Activated T-helper 2 cell treated with anti-CD3 and anti-CD28 coated beads, Interferon-gamma antibody, Interleukin-2, Interleukin-4, amounts not matched to agents 10 μg/mL and 5 μg/mL and 100 μg/mL, durations not matched to agents 14 hours and 24 hours and 36 hours (primary cell): Measurements from ENCODE around the gene ZNF549. TPM values are rescaled to one million over a fixed set of nuclear protein-coding genes. Genes with fewer than 3 reads are reported as not detected.
A peak's percentile ranks its signal among the peaks of the same experiment; 100 is the strongest.
"Not testable (repeated sequence)": the region's sequence is repeated elsewhere in the genome, so short reads cannot be mapped to it uniquely, and the experiment has no call there.

ENCODE experiments used
- DNase-seq: peaks from one replicate; pipeline ENCODE4 v3.0.0; 2021; ENCODE audit warnings: low spot score
- H3K27ac Mint-ChIP-seq: one replicate; pipeline ENCODE4 v1.8.0; 2021; ENCODE audit warnings: mixed read lengths
- H3K27me3 Mint-ChIP-seq: one replicate; pipeline ENCODE4 v1.8.0; 2021; ENCODE audit warnings: low read depth, mixed read lengths
- H3K36me3 Mint-ChIP-seq: one replicate; pipeline ENCODE4 v1.8.0; 2021; ENCODE audit warnings: low read depth, mixed read lengths
- H3K4me1 Mint-ChIP-seq: one replicate; pipeline ENCODE4 v1.8.0; 2021; ENCODE audit warnings: low read depth, mixed read lengths
- H3K4me3 Mint-ChIP-seq: one replicate; pipeline ENCODE4 v1.8.0; 2021; ENCODE audit warnings: low read depth, mild to moderate bottlenecking, moderate library complexity, mixed read lengths
- H3K9me3 Mint-ChIP-seq: one replicate; pipeline ENCODE4 v1.8.0; 2021; ENCODE audit warnings: mixed read lengths
- intact Hi-C: fragments of 100-400 bp; cut with micrococcal nuclease; formaldehyde crosslinking; loops from one replicate; pipeline ENCODE4 v1.15.1; 2023
- total RNA-seq: library from RNA; stranded (reverse); gene quantifications from 2 replicates; pipeline ENCODE4 v1.2.3, GENCODE V29; 2022

ZNF549 gene
- 3.5 and 4.1 TPM in 2 replicates for total RNA-seq

- peaks cover 74% of the 10 kb centered on the region for H3K9me3 Mint-ChIP-seq
- H3K4me3 Mint-ChIP-seq = peak within 1 kb of the TSS; percentile 97
- peaks cover 15% of the 10 kb centered on the region for H3K4me1 Mint-ChIP-seq
- intact Hi-C loops = loop anchor here (1.0 to 5.0 kb wide), 5 partner anchors 32 to 138 kb away; partner anchors contain the start of genes ZNF17, ZNF419, ZNF548 and ZNF550
- H3K36me3 Mint-ChIP-seq = peaks cover 42% of the 10 kb centered on the region
- DNase-seq = peak; percentile 84
- no peaks in the 10 kb centered on the region for H3K27me3 Mint-ChIP-seq
- peak within 1 kb of the TSS; percentile 78 for H3K27ac Mint-ChIP-seq
These were observed at the start of gene ZNF549 for GRCh38 chr19:57527136-57527881. Gene ZNF549 (plus strand): TSS chr19:57527356. CDS start chr19:57527574, 218 bp downstream.

DNA sequence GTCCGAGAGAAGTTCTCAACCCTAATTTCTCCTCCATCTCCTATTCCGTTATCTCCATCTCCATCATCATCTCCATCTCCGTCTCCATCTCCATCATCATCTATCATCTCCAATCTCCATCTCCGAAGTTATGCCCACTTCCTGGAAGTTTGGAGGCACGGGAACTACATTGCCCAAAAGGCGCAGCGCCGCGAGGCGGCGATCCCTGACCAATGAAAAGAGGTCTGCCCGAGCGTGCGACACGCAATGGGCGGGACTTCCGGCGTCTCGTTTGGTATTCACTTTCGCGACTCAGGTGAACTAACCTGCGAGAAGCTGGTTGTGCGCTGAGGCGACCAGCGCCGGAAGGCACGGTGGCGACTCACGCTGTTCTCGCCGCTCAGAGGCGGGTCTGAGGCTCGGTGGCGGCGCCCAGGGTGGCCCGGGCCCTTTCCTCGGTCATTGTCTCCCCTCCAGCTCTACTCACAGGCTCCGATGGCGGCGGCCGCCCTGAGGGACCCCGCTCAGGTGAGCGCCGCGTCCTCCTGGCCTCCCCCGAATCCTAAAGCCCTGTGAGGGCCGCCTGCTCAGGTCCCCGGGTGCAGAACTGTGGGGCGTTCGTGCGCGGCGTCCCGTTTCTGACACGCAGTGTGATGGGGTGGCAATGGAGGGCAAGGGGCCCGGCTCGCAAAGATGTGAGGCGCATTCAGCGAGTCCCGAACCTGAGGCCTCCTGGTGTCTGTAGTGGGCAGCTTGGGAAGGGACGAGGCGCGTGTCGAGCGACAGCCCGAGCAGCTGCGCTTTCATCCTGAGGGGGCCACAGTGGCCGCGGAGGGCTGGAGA is 39.5 kb upstream of the ZNF549 start, which contains the start of gene ZNF419:
Gene ZNF419 (plus strand): TSS at position 274 of the 822 bp plus-strand sequence. CDS start 201 bp downstream, at position 475.
- peaks cover 43% of the 10 kb centered on the region for H3K36me3 Mint-ChIP-seq
- not testable (repeated sequence) for H3K27me3 Mint-ChIP-seq, H3K27ac Mint-ChIP-seq, H3K4me1 Mint-ChIP-seq
- intact Hi-C loops = loop anchor here (1.0 to 5.0 kb wide), 3 partner anchors 12 to 90 kb away; partner anchors contain the start of genes ZNF416, ZNF549 and ZNF773
- peak; percentile 85 for DNase-seq
- peak within 1 kb of the TSS; percentile 78 for H3K4me3 Mint-ChIP-seq
- peaks cover 37% of the 10 kb centered on the region for H3K9me3 Mint-ChIP-seq

DNA sequence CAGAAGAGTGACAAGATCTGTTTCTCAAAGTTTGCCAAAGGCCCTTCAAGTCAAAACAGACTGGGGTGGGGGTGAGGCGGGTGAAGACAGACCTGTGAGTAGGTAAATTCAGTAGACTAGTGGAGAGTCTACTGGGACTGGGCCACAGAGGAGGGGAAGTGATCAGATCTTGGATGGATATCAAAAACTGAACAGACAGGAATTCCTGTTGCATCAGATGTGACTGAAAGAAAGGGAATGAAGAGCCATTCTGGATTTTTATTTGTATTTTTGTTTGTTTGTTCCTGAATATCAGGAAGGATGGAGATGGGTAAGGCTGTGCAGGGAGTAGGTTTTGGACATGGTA is 38.9 kb upstream of the ZNF549 start:
- Mint-ChIP-seq H3K4me3 (peak overlapping the region; percentile 78), H3K36me3 (peaks cover 49% of the 10 kb centered on the region), H3K9me3 (peaks cover 43% of the 10 kb centered on the region)
- intact Hi-C loops = loop anchor here (5.0 kb wide), 2 partner anchors 39 to 89 kb away; partner anchors contain the start of genes ZNF416 and ZNF549
- DNase-seq, H3K27ac Mint-ChIP-seq, H3K4me1 Mint-ChIP-seq, H3K27me3 Mint-ChIP-seq: not testable (repeated sequence)

DNA sequence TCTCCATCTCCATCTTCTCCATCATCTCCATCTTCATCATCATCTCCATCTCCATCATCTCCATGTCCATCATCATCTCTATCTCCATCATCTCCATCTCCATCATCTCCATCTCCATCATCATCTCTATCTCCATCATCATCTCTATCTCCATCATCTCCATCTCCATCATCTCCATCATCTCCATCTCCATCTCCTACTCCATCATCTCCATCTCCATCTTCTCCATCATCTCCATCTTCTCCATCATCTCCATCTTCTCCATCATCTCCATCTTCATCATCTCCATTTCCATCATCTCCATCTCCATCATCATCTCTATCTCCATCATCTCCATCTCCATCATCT is 27.9 kb upstream of the ZNF549 start:
- peak overlapping the region; percentile 47 for H3K27ac Mint-ChIP-seq
- not testable (repeated sequence) for DNase-seq, H3K27me3 Mint-ChIP-seq
- intact Hi-C loops = loop anchor here (1.0 kb wide), 1 partner anchor 12 kb away; the partner anchor contains the start of gene ZNF419
- H3K4me3 Mint-ChIP-seq = peak overlapping the region; percentile 76
- H3K9me3 Mint-ChIP-seq = peaks cover 61% of the 10 kb centered on the region
- H3K36me3 Mint-ChIP-seq = peaks cover 53% of the 10 kb centered on the region
- H3K4me1 Mint-ChIP-seq = peaks cover 16% of the 10 kb centered on the region

DNA sequence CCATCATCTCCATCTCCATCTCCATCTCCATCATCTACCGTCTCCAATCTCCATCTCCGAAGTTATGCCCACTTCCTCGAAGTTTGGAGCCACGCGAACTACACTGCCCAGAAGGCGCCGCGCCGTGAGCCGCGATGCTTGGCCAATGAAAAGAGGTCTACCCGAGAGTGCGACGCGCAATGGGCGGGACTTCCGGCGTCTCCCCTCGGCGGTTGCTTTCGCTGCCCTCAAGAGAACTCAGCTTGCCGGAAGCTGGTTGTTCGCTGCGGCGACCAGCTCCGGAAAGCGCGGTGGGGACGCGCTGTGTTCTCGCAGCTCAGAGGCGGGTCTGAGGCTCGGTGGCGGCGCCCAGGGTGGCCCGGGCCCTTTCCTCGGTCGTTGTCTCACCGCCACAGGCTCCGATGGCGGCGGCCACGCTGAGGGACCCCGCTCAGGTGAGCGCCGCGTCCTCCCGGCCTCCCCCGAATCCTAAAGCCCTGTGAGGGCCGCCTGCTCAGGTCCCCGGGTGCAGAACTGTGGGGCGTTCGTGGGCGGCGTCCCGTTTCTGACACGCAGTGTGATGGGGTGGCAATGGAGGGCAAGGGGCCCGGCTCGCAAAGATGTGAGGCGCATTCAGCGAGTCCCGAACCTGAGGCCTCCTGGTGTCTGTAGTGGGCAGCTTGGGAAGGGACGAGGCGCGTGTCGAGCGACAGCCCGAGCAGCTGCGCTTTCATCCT is 27.3 kb upstream of the ZNF549 start, which contains the start of gene ZNF773:
Gene ZNF773 (plus strand): TSS at position 259 of the 716 bp plus-strand sequence. CDS start 143 bp downstream, at position 402.
- Mint-ChIP-seq H3K27ac (peak within 1 kb of the TSS; percentile 47), H3K4me3 (peak within 1 kb of the TSS; percentile 76), H3K36me3 (peaks cover 53% of the 10 kb centered on the region), H3K4me1 (peaks cover 16% of the 10 kb centered on the region), H3K9me3 (peaks cover 60% of the 10 kb centered on the region)
- H3K27me3 Mint-ChIP-seq = not testable (repeated sequence)
- intact Hi-C loops = loop anchor here (1.0 kb wide), 1 partner anchor 13 kb away; the partner anchor contains the start of gene ZNF419
- DNase-seq = peak; percentile 93

- H3K36me3 Mint-ChIP-seq = peaks cover 56% of the 10 kb centered on the region
- H3K27me3 Mint-ChIP-seq, intact Hi-C loops, DNase-seq: not testable (repeated sequence)
- H3K27ac Mint-ChIP-seq = peak overlapping the region; percentile 8
- peaks cover 16% of the 10 kb centered on the region for H3K4me1 Mint-ChIP-seq
- H3K9me3 Mint-ChIP-seq = peaks cover 60% of the 10 kb centered on the region
- H3K4me3 Mint-ChIP-seq = peak overlapping the region; percentile 76
These were observed 26.8 kb upstream of the ZNF549 start for GRCh38 chr19:57500400-57500799.

- Mint-ChIP-seq H3K27ac (no peak overlapping the region), H3K27me3 (no peaks in the 10 kb centered on the region), H3K4me3 (no peak overlapping the region), H3K9me3 (peaks cover 71% of the 10 kb centered on the region), H3K4me1 (peaks cover 2% of the 10 kb centered on the region), H3K36me3 (peaks cover 78% of the 10 kb centered on the region)
- intact Hi-C loops = no loop called here
- DNase-seq = no peak
These were observed 21.0 kb upstream of the ZNF549 start for GRCh38 chr19:57506163-57506562.

- H3K9me3 Mint-ChIP-seq = peaks cover 70% of the 10 kb centered on the region
- intact Hi-C loops = no loop called here
- no peak for DNase-seq
- H3K36me3 Mint-ChIP-seq = peaks cover 60% of the 10 kb centered on the region
- no peaks in the 10 kb centered on the region for H3K4me1 Mint-ChIP-seq
- no peaks in the 10 kb centered on the region for H3K27me3 Mint-ChIP-seq
- H3K4me3 Mint-ChIP-seq = no peak overlapping the region
- H3K27ac Mint-ChIP-seq = no peak overlapping the region
These were observed 15.7 kb upstream of the ZNF549 start for GRCh38 chr19:57511484-57511883.

- DNase-seq = no peak
These were observed 14.3 kb upstream of the ZNF549 start for GRCh38 chr19:57512845-57513244.

GRCh38 chr19:57515255-57515654 is 11.9 kb upstream of the ZNF549 start:
- DNase-seq = no peak
- H3K9me3 Mint-ChIP-seq = peaks cover 61% of the 10 kb centered on the region
- intact Hi-C loops = no loop called here
- H3K4me1 Mint-ChIP-seq = no peaks in the 10 kb centered on the region
- H3K27me3 Mint-ChIP-seq = no peaks in the 10 kb centered on the region
- no peak overlapping the region for H3K27ac Mint-ChIP-seq
- H3K36me3 Mint-ChIP-seq = peaks cover 38% of the 10 kb centered on the region
- no peak overlapping the region for H3K4me3 Mint-ChIP-seq

More at GRCh38 chr19:57512845-57513244, 14.3 kb upstream of the ZNF549 start:
- intact Hi-C loops = no loop called here
- H3K27me3 Mint-ChIP-seq = no peaks in the 10 kb centered on the region
- H3K4me1 Mint-ChIP-seq = no peaks in the 10 kb centered on the region
- peaks cover 69% of the 10 kb centered on the region for H3K9me3 Mint-ChIP-seq
- peaks cover 49% of the 10 kb centered on the region for H3K36me3 Mint-ChIP-seq
- no peak overlapping the region for H3K4me3 Mint-ChIP-seq
- no peak overlapping the region for H3K27ac Mint-ChIP-seq

DNA sequence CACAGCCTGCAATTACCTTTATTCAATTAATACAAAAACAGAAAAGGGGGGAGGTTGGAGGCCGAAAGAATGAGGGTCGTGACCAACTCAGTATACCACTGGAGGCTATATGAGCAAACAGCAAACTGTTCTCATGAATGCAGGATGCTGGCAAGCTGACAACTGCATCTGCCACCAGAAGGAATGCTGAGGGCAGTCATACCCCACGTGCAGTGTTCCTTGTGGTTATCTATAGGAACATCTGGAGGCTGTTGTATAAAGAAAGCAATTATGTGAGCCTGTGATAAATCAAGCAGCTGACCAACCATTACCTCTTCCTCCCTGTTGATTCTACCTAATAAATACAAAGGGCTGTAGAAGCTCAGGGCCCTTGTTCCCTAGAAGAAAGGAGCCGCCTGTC is 9.1 kb upstream of the ZNF549 start:
- DNase-seq, H3K27ac Mint-ChIP-seq, H3K27me3 Mint-ChIP-seq, H3K4me1 Mint-ChIP-seq, intact Hi-C loops, H3K4me3 Mint-ChIP-seq: not testable (repeated sequence)
- Mint-ChIP-seq H3K36me3 (peaks cover 30% of the 10 kb centered on the region), H3K9me3 (peaks cover 58% of the 10 kb centered on the region)

GRCh38 chr19:57537953-57538547 is 10.9 kb downstream of the ZNF549 start:
- intact Hi-C loops = no loop called here
- DNase-seq = no peak
- Mint-ChIP-seq H3K27me3 (no peaks in the 10 kb centered on the region), H3K36me3 (peaks cover 98% of the 10 kb centered on the region), H3K9me3 (peaks cover 96% of the 10 kb centered on the region), H3K4me3 (no peak overlapping the region), H3K27ac (no peak overlapping the region), H3K4me1 (no peaks in the 10 kb centered on the region)
